Activated CD8-positive, alpha-beta memory T cell treated with anti-CD3 and anti-CD28 coated beads, Interleukin-2, amount 50 U/mL, for 1 hour (primary cell): ENCODE results near the gene TBC1D30.
"Not testable (repeated sequence)": the region's sequence is repeated elsewhere in the genome, so short reads cannot be mapped to it uniquely, and the experiment has no call there.

Source experiments
- DNase-seq: peaks from one replicate; pipeline ENCODE4 v3.0.0-alpha.2; 2020; ENCODE audit errors: extremely low read depth

The TBC1D30 gene

GRCh38 chr12:64824500-64825142 is at the start of gene TBC1D30:
Gene TBC1D30, plus strand, starts transcription at chr12:64824647. Its CDS starts 233 bp downstream, at chr12:64824880.
- DNase-seq: no peak

- DNase-seq: not testable (repeated sequence)
Measured at GRCh38 chr12:64775147-64775736, 49.2 kb upstream of the TBC1D30 start.

GRCh38 chr12:64779354-64779974 is 45.0 kb upstream of the TBC1D30 start:
- no peak for DNase-seq

- no peak for DNase-seq
Measured at GRCh38 chr12:64780132-64780530, 44.3 kb upstream of the TBC1D30 start.

GRCh38 chr12:64780531-64781279 is 43.7 kb upstream of the TBC1D30 start:
- DNase-seq: no peak

- DNase-seq: no peak
Measured at GRCh38 chr12:64781280-64782190, 42.9 kb upstream of the TBC1D30 start.

- DNase-seq: no peak
Measured at GRCh38 chr12:64782191-64782876, 42.1 kb upstream of the TBC1D30 start.

GRCh38 chr12:64785838-64786237 is 38.6 kb upstream of the TBC1D30 start:
- no peak for DNase-seq

- no peak for DNase-seq
Measured at GRCh38 chr12:64790166-64790565, 34.3 kb upstream of the TBC1D30 start.

- no peak for DNase-seq
Measured at GRCh38 chr12:64791036-64791435, 33.4 kb upstream of the TBC1D30 start.

GRCh38 chr12:64792128-64792527 is 32.3 kb upstream of the TBC1D30 start:
- DNase-seq: no peak

GRCh38 chr12:64793610-64794009 is 30.8 kb upstream of the TBC1D30 start:
- DNase-seq: no peak

GRCh38 chr12:64794305-64794704 is 30.1 kb upstream of the TBC1D30 start:
- no peak for DNase-seq

GRCh38 chr12:64796205-64796845 is 28.1 kb upstream of the TBC1D30 start:
- DNase-seq: peak; percentile 20

- DNase-seq: no peak
Measured at GRCh38 chr12:64797156-64797555, 27.3 kb upstream of the TBC1D30 start.

- no peak for DNase-seq
Measured at GRCh38 chr12:64798165-64798564, 26.3 kb upstream of the TBC1D30 start.

GRCh38 chr12:64800640-64801039 is 23.8 kb upstream of the TBC1D30 start:
- no peak for DNase-seq

GRCh38 chr12:64801381-64801780 is 23.1 kb upstream of the TBC1D30 start:
- no peak for DNase-seq

GRCh38 chr12:64802180-64802775 is 22.2 kb upstream of the TBC1D30 start:
- not testable (repeated sequence) for DNase-seq

- no peak for DNase-seq
Measured at GRCh38 chr12:64806173-64806572, 18.3 kb upstream of the TBC1D30 start.
